KOPT-K1 (cell line): ENCODE results near the gene FNIP2.
"Not testable (repeated sequence)": the region's sequence is repeated elsewhere in the genome, so short reads cannot be mapped to it uniquely, and the experiment has no call there.

ENCODE experiments used
- H3K27ac ChIP-seq: fragments of 200-600 bp; sonication (generic); 2 replicates; pipeline ENCODE4 v1.5.1; 2016; ENCODE audit warnings: antibody characterized with exemption, mild to moderate bottlenecking, low read depth, low read length; ENCODE audit not compliant: poor library complexity, severe bottlenecking
- H3K36me3 ChIP-seq: fragments of 200-600 bp; sonication (generic); 2 replicates; pipeline ENCODE4 v1.5.1; 2017; ENCODE audit warnings: antibody characterized with exemption, mild to moderate bottlenecking, low read length, moderate library complexity; ENCODE audit not compliant: insufficient read depth
- H3K9me3 ChIP-seq: fragments of 200-600 bp; sonication (generic); 2 replicates; pipeline ENCODE4 v1.5.1; 2017; ENCODE audit warnings: antibody characterized with exemption, low read length, mild to moderate bottlenecking; ENCODE audit not compliant: insufficient read depth, poor library complexity, severe bottlenecking

FNIP2 gene

DNA sequence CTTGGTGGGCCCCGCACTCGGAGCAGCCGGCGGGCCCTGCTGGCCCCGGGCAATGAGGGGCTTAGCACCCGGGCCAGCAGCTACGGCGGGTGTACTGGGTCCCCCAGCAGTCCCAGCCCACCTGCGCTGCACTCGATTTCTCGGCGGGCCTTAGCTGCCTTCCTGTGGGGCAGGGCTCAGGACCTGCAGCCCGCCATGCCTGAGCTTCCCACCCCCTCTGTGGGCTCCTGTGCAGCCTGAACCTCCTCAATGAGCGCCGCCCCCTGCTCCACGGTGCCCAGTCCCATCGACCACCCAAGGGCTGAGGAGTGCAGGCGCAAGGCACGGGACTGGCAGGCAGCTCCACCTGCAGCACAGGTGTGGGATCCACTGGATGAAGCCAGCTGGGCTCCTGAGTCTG lies 158.9 kb downstream of the FNIP2 start:
- not testable (repeated sequence) for H3K36me3 ChIP-seq, H3K27ac ChIP-seq
- peaks cover 15% of the 10 kb centered on the region for H3K9me3 ChIP-seq

DNA sequence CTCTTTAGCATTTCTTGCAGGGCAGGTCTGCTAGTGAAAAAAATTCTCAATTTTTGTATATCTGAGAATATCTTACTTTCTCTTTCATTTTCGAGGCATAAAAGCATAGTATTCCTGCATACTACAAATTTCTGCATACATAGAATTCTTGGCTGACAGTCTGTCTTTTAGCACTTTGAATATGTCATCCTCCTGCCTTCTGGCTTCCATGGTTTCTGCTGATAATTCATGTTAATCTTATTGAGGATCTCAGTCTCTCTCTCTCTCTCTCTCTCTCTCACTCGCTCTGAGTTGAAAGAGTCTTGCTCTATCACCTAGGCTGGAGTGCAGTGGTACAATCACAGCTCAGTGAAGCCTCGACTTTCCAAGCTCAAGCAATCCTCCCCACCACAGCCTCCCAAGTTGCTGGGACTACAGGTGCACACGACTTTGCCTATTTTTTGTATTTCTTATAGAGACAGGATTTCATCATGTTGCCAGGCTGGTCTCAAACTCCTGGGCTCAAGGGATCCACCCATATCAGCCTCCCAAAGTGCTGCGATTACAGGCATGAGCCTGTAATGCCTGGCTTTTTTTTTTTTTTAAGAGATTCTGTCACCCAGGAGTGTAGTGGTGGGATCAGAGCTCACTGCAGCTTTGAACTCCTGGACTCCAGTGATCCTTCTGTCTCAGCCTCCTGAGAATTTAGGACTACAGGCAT lies 161.3 kb downstream of the FNIP2 start:
- peaks cover 15% of the 10 kb centered on the region for H3K9me3 ChIP-seq
- H3K36me3 ChIP-seq = no peaks in the 10 kb centered on the region
- peak overlapping the region; percentile 34 for H3K27ac ChIP-seq

DNA sequence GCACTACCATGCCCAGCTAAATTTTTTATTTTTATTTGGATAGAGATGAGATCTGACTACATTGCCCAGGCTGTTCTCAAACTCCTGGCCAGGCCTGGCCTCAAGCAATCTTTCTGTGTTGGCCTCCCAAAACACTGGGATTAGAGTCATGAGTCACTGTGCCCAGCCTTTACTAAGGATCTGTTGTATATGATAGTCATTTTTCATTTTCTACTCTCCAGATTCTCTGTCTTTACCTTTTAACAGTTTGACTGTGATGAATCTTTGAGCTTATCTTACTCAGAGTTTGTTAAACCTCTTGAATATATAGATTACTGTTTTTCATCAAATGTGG lies 161.8 kb downstream of the FNIP2 start:
- Histone ChIP-seq H3K27ac (no peak overlapping the region), H3K36me3 (no peaks in the 10 kb centered on the region), H3K9me3 (peaks cover 15% of the 10 kb centered on the region)

DNA sequence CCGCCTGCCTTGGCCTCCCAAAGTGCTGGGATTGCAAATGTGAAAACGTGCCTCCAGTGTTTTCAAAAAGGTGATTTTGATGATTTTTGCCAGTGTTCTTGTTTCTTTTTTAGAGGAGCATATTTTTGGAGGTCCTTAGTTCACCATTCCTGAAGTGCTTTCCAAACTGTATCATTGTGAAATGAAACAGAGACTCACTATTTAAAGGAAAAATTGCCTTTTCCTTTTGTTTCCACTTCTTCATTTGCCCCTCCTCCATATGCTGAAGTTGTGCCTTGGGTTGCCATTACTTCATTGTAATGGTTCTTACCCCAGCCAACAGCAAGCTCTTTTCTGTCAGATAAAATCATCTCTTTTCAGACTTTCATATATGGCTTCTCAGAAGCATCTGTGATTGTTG lies 164.4 kb downstream of the FNIP2 start:
- Histone ChIP-seq H3K9me3 (peaks cover 9% of the 10 kb centered on the region), H3K27ac (no peak overlapping the region), H3K36me3 (no peaks in the 10 kb centered on the region)

DNA sequence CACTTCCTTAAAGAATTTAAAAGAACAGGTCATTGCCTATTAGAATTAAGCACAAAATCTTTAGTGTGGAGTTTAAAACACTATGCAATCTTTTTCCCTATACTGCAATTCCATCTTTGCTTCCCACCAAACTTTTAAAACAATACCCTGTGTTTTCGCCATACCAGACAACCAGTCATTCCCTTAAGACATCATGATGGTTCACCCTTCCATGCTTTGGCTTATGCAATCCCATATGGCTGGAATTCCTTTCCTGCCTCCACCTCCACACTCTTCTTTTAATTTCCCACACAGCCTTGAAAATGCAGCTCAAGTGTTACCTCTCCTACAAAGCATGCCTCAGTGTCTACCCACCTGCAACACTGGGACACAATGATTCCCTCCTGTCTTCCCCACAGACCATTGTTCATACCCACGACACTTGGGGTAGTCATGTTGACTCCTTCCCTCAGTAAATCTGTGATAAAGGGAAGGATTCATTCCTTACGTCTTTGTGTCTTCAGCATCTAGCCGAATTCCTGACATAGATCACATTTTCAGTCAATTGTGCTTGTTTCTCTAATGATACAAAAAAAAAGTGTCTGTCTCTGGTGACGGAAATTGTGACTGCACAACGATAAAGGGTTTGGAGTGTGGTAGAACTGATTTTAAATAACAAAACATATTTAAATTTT lies 166.3 kb downstream of the FNIP2 start:
- H3K27ac ChIP-seq = no peak overlapping the region
- H3K9me3 ChIP-seq = no peaks in the 10 kb centered on the region
- no peaks in the 10 kb centered on the region for H3K36me3 ChIP-seq

DNA sequence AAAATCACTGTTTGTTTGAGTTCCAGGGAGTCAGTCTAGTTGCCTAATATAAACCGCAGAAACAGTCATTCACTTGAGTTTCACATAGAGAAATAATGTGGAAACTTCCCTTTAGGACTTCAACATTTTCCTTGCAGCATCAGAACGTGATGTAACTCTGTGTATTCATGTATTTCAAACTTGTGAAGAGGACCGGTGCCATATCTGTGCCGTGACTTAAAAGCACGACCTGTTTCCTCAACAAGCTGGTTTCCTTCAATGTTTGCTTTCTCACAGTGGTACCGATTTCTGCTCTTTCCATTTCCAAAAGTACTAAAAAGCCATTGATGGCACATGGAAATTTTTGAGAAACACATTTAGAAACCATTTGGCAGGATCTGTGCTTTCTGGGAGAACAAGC lies 167.4 kb downstream of the FNIP2 start:
- no peak overlapping the region for H3K27ac ChIP-seq
- no peaks in the 10 kb centered on the region for H3K9me3 ChIP-seq
- H3K36me3 ChIP-seq = no peaks in the 10 kb centered on the region

DNA sequence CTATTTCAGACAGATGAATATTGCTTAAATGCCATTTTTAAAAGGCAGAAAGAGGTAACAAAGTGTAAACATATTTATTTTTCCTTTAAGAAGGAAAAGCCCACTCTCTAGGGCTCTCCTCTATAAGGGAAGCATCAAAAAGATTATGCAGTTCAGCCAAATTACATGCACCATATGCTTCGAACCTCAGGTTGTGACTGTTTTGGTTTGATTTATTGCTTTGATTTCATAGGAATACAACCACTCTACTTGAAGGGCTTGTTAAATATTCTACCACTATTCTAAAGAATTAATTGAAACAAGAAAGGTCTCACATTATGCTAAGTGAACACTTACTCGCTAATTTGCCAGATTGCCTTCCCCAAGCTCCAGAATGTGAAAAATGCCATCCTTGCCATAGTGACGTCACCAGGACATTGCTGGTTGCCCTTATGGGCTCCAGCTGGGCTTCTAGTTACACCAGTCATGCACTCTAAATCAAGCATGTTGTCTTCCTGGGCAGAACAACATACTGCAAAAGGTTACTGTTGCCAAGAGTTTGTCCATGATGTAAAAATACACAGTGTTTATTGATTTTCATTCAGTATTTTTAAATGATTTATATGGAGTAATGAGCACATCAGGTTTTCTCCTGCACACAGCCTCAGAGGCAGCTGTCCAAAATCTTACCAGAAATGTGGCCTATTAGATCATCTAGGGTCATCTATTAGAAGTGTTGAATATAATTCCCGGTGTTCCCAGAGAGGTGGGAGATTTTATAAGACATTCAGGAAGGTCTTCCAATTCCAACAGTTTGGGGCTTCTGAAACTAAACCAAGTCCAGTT lies 169.6 kb downstream of the FNIP2 start:
- Histone ChIP-seq H3K27ac (no peak overlapping the region), H3K9me3 (no peaks in the 10 kb centered on the region), H3K36me3 (no peaks in the 10 kb centered on the region)

DNA sequence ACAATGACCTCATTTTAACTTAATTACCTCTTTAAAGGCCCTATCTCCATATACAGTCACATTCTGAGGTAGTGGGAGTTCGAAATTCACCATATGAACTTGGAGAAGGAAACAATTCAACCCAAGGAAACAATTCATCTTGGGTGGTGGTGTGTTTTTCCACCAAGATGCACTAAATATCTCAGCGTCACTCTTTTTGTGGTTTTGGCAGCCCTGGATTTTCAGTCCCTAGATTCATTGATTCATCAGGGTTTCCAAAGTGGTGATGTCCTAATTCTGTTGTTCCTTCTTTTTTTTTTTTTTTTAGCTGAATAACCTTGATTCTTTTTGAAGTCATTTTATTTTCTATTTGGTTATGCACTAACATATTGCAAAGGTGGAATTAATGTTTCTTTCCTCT lies 171.4 kb downstream of the FNIP2 start:
- Histone ChIP-seq H3K36me3 (no peaks in the 10 kb centered on the region), H3K27ac (no peak overlapping the region), H3K9me3 (no peaks in the 10 kb centered on the region)

DNA sequence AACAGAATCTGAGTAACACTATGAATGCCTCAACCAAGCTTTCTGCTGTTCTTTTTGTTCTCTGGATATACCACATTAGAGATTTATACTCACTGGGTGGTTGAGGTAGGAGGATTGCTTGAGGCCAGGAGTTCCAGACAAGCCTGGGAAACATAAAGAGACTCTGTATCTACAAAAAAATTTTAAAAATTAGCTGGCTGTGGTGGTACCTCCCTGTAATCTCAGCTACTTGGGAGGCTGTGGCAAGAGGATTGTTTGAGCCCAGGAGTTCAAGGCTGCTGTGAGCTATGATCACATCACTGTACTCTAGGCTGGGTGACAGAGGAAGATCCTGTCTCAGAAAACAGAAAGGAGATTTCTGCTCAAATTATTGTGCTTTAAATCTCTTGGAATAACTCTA lies 172.5 kb downstream of the FNIP2 start:
- H3K9me3 ChIP-seq = no peaks in the 10 kb centered on the region
- no peaks in the 10 kb centered on the region for H3K36me3 ChIP-seq
- no peak overlapping the region for H3K27ac ChIP-seq

DNA sequence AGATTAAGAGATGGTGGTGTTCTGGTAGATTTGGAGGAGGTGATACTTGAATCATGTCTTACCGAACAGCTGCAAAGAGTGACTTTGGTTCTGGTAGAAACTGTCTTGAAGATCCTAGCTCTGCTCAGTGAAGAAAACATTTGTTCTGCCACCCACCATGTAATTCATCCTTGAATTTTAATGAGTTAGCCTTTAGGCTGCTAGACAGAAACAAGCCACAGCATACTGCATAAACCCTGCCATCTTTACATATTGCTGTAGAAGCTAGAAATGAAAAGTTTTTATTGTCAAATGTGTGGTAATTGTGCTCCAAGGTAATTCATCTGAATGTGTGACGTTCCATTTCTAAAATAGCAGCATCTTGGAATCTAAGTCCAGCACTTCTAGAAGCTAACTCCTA lies 173.1 kb downstream of the FNIP2 start:
- no peaks in the 10 kb centered on the region for H3K9me3 ChIP-seq
- H3K36me3 ChIP-seq = no peaks in the 10 kb centered on the region
- no peak overlapping the region for H3K27ac ChIP-seq

DNA sequence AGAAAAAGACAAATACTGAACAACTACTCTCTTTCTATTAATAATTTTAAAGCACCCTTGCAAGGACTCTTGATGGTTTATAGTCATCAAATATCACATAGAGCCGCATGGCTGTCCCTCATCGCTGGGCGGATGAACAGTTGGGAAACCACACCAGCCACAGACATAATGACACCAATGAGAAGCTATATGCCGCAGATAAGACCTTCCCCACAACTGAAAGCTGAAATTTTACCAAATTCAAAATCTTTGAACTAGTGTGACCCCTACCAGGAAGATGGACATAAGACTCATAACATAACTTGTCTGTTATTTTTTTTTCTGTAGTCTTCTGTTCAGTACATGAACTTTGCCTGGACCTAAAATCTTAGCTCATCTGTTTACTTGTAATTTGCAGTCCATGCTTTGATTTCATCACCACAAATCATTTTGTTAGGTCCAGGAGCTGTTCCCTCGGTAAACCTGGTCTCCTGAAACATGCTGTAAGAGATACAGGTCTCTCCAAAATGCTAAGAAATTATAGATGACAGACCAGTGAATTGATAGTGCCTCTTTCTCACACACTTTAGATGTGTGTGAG lies 176.8 kb downstream of the FNIP2 start:
- Histone ChIP-seq H3K9me3 (no peaks in the 10 kb centered on the region), H3K27ac (no peak overlapping the region), H3K36me3 (no peaks in the 10 kb centered on the region)

DNA sequence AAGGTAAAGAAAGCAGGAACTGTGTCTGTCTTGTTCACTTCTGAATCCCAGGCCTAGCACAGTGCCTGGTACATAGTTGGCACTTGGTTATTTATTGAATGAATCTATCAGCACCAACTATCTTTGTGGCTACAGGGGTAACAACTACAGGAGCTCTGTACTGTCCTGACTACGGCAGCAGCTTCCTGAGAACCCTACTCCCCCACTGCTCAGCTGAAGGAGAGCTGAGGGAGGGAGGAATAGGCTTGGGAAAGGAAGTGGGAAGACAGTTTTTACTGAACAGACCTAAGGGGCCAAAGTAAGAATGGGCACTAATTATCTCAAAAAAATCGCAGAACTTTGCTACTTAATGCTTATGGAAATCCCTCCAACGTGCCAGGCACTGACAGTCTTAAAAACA lies 178.0 kb downstream of the FNIP2 start:
- peaks cover 4% of the 10 kb centered on the region for H3K9me3 ChIP-seq

DNA sequence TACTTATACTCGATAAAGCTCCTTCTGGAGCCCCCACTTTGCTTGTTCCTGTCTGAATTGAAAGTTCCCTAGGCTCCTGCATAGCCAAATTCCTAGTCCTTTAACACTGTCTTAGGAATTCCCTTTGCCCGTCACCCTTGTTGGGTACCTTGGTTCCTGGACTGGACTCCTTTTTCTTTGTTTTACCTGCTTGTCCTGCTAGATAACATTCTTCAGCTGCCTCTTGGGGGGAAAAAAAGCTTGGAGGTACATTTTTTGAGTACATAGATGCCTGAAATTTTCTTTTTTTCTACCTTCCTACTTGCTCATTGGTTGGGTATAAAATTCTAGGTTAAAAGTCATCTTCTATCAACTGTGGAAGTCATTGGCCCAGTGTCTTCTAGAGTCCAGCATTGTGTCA lies 179.2 kb downstream of the FNIP2 start:
- peaks cover 17% of the 10 kb centered on the region for H3K9me3 ChIP-seq
- H3K36me3 ChIP-seq = no peaks in the 10 kb centered on the region
- H3K27ac ChIP-seq = no peak overlapping the region

More for the DNA sequence above, 178.0 kb downstream of the FNIP2 start:
- Histone ChIP-seq H3K36me3 (no peaks in the 10 kb centered on the region), H3K27ac (no peak overlapping the region)

DNA sequence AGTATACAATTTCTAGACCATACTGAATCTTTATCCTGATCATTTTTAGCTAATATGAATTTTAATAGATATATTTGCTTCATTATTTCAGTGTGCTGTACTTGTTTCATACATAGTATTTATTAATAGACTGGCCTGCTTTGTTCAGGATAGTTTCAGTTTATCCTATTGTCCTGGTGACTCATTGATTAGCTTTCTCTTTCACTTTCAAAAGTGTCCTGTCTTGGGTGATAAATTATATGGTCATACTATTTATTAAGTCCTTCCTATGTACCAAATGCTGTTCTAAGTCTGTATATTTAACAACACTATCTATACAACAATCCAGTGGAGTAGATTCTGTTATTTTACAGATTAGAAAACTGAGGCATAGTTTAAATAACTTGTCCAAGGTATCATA lies 180.3 kb downstream of the FNIP2 start:
- no peak overlapping the region for H3K27ac ChIP-seq
- H3K9me3 ChIP-seq = peaks cover 24% of the 10 kb centered on the region
- no peaks in the 10 kb centered on the region for H3K36me3 ChIP-seq

DNA sequence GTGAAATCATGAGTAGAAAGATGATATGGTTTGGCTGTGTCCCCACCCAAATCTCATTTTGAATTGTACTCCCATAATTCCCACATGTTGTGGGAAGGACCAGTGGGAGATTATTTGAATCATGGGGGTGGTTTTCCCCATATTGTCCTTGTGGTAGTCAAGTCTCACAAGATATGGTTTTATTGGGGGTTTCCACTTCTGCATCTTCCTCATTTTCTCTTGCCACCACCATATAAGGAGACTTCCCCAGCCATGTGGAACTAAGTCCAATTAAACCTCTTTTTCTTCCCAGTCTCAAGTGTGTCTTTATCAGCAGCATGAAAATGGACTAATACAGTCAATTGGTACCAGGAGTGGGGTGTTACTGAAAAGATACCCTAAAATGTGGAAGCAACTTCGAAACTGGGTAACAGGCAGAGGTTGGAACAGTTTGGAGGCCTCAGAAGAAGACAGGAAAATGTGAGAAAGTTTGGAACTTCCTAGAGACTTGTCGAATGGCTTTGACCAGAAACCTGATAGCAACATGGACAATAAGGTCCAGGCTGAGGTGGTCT lies 183.5 kb downstream of the FNIP2 start:
- not testable (repeated sequence) for H3K36me3 ChIP-seq, H3K27ac ChIP-seq
- H3K9me3 ChIP-seq = peaks cover 24% of the 10 kb centered on the region
